ENCODE measurements around the gene COBL. TPM values are rescaled to one million over a fixed set of nuclear protein-coding genes. Genes with fewer than 3 reads are reported as not detected.

COBL gene
- total and polyA plus RNA-seq, 2 of the 8 experiments (the other 6 are each of a cell fraction or from before 2014, with no cell fraction given) = 13.8 to 40.4 TPM

- no peak for TF ChIP-seq CBX5 (IDR thresholded peaks at IDR 0.05; ENCODE audit: low read depth, low read length)
These were observed 1.4 kb upstream of the COBL start (continued) for GRCh38 chr7:51318001-51318400.
